CD4-positive, alpha-beta T cell treated with Interleukin-4 for 1 hour (primary cell): ENCODE results near the gene TELO2.

ENCODE experiments used
- DNase-seq, 2 donors: peaks; one replicate each; pipeline ENCODE4 v3.0.0-alpha.2; 2020 to 2022

The TELO2 gene

DNA sequence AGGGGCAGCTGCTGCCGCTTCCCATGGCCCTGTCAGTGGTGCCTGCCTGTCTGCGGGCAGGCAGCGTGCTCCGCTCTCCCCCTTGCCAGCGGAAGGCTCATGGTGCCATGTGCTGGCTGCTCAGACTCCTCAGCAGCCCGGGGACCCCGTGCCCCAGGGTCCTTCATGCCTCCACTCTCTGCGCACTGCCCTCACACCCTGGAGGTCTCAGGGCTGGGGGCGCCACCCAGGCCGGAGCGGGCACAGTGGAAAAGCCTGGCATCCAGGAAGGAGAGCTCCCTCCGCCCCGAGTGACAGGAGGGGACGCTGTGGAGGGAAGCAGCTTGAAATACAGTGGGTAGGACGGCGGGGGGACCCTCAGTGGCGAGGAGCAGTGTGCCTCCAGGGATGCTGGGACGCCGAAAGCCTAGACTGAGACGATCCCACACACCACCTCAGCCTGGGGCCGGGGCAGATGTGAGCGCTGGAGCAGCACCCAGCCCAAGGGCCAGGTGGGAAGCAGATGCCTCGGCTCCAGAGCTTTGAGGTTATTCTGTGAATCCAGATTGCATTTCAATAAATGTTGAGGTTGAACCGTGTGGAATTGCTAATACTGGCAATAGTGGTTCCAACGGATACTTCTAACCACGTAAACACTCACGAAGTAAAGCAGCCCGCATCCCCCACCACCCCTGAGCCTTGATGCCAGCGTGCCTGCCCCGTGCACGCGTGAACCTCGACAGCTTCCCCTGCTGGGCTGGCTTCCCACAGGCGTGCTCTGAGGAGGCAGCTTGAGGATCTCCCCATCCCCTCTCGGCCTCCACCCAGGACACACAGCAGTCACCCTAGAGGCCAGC is 46.8 kb downstream of the TELO2 start:
- no peak for DNase-seq

DNA sequence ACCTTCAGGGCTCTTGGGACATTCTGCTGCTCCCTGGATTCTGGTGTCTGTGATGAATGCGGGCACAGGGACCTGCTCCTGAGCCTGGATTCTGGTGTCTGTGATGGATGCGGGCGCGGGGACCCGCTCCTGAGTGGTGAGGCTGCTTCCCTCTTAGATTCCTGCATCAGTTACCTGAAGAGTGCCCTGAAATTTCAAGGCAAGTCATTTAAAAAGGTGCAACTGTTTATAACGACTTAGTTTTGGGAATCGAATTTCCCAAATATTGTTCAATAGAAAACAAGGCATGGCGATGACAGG is 47.3 kb downstream of the TELO2 start:
- no peak for DNase-seq

DNA sequence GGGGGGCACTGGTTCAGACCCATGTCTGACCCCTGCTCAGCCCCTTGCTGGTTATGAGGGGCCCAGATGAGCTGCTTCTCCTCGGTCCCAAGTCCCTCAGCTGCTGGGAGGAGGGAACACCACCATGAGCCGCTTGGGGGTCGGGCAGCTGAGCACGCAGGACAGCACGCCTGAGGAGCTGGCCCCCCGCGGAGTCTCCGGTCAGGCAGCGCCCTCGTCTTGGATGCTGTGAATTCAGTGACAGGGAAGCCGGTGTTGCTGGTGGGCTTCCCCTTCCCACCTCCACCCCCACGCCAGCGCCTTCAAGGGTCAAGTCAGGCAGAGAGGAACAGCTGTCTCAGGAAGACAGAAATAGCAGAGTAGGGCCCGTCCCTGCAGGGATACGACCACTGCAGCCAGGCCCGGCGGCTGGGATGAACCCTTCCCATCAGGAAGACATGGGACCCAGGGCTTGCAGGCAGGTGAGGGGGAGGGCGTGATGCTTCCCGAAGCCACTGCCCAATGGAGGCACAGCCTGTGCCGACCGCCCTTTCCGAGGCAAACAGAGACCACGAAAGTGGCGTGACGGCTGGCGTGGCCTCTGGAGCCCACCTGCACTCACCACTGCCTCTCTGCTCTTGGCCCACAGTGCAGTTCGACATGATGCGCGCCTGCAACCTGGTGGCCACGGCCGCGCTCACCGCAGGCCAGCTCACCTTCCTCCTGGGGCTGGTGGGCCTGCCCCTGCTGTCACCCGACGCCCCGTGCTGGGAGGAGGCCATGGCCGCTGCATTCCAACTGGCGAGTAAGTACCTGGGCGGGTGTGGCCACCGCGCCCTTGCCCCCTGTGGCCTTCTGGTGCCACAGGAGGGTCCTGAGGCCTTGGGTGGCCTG is 48.4 kb downstream of the TELO2 start:
- no peak for DNase-seq

DNA sequence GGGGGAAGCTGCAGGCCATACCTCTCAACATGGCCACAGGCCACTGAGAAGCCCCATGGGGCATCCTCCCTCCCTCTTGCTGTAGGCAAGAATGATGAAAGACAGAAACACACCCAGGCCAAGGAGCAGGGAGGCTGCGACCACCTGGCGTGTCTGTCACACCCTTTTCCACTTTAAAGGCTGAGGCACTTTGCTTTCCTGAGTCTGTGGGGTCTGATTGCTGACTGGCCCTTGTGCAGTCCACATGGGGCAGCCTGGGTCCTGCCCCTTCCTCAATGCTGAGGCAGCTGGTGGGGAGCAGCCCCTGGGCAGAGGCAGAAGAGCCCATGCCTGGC is 49.0 kb downstream of the TELO2 start:
- no peak for DNase-seq

DNA sequence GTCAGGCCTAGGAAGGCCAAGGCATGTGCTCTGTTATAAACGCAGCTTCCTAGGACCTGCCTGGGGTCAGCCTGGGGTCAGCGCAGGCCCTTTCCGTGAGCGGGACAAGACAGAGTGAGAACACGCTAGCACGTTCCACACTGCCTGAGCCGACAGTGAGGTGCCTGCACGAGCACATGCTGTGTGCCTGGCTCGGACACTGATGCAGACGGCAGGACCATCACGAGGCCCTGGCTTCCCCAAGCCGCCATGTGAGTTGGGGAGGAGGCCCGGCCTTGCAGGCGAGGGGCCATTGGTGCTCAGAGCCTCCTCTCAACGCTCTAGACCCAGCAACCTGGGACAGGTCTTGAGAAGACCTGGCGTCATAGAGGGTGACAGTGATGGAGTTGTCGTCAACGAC is 49.4 kb downstream of the TELO2 start:
- DNase-seq: no peak

DNA sequence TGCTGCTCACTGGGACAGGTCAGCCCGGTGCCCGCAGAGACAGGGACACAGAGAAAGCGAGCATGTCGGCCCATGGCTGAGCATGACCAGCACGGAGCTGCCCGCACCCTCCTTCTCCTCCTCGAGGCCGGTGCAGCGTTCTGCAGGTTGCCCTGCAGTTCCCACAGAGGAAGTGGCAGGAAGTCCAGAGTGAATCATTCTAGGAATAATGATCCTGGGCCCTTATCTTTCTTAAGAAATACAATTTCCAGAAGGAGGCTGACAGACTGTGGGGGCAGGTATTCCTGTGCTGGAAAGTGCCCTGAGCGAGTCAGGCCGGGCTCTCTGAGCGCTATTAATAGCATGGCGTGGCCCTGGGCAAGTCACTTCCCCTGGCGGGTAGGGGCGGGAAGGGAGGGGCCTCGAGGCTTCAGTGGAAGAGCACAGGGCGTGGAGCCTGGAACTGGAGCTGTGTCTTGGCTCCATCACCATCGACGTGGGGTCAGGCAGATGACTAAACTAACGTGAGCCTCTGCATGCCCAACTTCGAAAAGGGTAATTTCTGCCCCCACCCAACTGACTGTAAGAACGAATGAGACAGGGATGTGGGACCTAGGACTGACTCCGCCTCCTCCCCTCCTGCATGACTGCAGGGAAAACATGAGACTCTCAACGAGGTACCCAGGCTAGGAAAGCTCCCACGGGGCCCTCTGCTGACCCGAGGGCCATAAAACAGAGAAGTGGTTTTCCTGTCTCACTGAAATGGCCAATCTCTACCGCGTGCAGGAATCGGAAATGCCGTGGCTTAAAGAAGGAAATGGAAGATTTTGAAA is 50.1 kb downstream of the TELO2 start:
- DNase-seq: peak; percentile 44 to 74

DNA sequence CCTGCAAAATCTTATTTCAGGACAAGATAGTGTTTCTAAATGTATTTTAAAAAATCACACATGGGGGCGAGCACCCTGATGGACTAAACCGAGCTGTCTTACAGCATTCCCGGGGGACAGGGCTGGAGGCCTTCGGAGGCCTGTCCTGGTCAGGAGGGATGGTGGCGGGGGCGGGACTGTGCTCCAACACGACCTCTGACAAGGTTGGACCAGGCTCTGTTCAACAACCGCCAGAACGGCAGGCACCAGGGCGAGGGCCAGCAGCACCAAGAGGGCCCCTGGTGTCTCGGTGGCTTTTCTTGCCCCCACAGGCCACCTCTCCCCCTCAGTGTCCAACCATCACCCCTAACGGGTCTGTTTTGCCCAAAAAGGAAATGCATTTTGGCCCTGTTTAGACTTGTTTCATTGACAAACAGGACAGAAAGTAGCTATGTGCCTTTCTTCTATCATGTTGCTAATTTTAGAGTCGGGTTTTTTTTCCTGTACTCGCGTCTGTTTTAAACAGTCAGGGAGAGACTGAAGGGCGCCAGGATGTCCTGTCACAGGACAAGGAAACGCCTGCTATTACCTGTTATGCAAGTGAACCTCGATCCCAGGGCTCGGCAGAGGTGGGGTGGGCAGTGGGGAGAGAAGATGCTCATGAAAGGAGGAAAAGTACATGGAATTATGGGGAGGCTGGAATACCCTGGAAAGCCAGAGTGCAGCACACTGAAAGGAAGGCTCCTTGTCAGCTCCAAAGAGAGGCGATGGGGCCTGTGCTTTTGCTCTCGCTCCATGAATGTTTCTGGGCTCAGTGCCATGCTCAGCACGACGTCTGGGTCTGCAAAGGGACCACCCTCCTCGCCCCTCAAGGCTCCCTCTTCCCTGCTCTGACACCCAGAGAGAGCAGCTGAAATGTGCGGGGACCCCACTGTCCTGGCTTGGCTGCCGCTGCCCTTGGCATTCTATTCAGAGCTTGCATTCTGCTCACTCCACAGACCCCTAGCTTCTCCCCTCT is 52.2 kb downstream of the TELO2 start:
- no peak for DNase-seq

DNA sequence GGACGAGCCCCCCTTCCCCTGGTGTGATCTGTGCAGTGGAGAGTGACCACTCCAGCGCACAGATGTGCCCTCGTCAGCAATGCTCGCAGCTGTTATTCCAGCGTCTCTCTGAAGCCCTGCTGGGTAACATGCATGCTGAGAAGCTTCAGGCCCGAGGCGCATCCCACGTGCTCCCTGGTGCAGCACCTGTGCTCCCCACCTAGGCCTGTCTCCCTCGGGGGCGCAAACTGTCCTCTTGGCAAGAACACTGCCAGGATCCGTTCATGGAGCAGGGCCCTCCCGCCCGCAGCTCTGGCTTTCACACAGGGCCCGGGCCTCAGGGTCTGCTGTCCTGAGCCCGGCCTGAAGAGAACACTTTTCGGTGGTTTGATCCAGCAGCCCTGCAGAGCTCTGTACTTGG is 53.3 kb downstream of the TELO2 start:
- DNase-seq: no peak

DNA sequence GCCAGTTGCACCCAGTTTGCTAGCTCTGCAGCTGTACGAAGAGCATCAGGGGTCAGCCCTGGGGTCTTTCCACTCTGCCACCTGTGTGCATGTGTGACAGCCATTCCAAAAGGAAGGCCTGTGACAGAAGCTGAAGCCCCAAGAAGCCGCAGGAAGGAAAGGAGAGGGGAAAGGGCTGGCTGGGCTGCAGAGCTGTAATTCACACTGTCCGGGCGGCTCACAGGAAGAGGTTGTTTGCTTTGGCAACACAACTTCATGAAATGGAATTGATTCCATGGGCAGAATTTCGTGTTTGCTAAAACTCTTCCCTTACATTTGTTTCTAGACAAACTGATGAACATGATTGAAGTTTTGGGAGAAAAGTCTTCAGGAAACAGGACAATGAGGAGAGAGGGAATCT is 55.1 kb downstream of the TELO2 start:
- no peak for DNase-seq

DNA sequence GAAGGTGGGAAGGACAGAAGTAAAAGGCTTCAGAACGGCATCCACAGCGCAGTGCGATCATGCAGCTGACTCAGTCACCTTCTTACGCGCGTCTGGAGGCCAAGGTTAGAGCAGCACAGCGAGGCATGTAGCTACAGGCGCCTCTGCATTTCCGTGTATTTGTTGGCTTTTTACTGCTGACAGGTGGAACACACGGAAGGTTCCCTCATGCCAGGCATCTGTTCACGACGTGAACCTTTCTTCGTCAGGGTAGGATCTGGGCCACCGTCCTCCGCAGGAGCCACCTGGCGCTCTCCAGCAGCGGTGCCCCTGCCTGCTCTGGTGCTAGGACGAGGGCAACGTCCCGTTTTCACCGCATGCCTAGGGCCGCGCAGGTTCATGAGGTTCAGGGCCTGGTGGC is 55.6 kb downstream of the TELO2 start:
- DNase-seq: no peak

DNA sequence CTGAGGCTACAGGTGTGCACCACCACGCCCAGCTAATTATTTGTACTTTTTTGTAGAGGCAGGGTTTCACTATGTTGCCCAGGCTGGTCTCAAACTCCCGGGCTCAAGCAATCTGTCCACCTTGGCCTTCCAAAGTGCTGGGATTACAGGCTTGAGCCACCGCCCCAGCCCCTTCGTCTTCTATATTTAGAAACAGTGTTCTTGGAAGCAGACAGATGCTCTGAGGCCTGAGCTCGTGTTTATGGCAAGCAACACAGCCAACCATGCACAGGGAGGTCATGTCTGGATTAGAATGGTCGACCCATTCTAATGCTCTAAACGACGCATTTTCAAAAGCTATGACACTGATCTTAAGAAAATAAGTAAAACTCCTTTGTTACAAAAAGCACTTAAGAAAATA is 56.9 kb downstream of the TELO2 start:
- no peak for DNase-seq

DNA sequence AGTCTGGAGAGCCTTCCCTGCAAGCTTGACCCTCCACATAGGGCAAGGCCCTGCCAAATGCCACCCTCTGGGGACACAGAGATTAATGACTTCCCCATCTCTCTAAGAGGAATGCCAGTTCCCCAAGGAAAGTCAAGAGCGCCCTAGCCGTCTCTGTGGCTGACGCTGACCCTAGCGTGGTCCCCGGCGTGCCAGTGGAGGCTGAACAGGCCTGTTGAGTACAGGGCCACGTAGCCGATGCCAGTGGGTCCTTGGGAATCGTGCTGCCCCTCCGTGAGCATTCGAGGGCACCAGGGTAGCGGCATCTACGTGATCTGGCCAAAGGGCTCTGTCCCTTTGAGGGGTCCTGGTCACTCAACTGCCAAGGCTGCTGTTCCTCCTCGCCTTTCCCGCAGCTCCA is 57.5 kb downstream of the TELO2 start:
- no peak for DNase-seq

DNA sequence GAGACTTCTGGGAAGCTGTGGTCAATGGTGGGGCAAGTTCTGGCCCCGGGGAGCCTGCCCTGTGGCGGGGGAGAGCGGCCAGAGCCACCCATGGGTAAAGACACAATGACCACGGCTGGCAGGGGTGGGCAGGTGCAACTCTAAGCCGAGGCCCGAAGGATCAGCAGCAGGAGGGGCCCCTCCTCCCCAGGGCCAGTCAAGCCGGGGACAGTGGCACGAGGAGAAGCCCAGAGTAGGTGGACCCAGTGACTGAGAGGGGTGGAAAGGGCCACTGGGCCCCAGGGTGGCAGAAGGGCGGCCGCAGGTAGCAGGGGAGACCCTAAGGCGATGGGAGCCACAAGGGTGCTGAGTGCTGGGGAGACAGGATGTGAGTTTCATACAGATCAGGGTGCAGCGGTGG is 58.0 kb downstream of the TELO2 start:
- no peak for DNase-seq

DNA sequence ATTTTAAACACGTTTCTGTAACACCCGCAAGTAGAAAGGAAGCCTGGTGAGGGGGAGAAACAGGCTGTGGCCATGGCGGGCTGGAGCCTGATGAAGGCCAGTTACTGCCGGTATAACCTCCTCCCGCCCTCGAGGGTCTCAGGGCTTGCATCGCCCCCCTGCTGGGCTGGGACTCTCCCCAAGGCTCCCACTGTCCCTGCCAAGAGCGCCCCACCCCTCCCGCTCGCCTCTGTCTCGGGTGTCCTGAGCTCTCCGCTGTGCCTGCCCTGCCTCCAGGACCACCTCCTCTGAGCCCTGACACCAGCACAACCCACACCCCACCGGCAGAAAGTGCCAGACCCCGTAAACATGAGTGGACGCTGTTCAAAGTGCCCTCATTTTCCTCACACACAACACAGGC is 59.0 kb downstream of the TELO2 start:
- DNase-seq: no peak

DNA sequence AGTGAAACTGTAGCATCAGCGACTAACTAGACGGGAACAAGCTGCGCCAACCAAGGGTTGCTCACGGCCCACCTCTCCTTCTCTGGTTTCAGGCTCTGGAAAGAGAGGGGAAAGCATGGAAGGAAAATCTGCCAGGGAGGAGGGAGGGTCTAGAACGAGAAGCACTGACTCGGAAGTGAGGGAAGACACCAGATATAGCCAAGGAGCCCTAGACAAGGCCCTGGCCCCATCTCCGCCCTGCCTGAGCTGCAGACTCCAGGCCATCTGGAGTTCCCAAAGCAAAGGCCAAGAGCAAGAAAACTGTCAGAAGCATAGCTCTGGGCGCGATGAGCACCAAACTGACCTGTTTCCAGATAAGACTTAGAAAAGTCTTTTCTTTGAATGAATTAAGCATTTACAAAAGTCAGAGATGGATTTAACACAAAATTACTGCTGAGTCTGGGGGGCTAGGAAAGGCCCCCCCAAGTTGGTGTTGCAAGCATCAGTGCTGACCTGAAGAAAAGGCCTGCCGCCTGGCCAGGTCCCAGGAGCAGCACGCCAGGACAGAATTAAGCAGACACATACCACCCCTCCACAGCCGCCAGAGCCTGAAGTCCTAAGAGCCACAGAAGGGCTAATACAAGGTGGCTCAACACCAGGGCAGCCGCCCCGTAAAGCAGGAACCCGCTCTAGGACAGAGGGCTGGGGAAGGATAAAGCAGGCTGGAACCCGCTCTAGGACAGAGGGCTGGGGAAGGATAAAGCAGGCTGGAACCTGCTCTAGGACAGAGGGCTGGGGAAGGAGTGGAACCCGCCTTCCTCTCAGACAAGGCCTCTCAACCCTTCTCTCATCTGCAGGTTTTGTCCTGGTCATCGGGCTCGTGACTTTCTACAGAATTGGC is 61.0 kb downstream of the TELO2 start:
- no peak for DNase-seq

DNA sequence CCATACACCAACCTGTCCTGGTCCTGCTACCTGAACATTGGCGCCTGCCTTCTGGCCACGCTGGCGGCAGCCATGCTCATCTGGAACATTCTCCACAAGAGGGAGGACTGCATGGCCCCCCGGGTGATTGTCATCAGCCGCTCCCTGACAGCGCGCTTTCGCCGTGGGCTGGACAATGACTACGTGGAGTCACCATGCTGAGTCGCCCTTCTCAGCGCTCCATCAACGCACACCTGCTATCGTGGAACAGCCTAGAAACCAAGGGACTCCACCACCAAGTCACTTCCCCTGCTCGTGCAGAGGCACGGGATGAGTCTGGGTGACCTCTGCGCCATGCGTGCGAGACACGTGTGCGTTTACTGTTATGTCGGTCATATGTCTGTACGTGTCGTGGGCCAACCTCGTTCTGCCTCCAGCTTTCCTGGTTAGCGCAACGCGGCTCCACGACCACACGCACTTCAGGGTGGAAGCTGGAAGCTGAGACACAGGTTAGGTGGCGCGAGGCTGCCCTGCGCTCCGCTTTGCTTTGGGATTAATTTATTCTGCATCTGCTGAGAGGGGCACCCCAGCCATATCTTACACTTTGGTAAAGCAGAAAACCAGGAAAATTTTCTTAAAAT is 61.8 kb downstream of the TELO2 start:
- no peak for DNase-seq

DNA sequence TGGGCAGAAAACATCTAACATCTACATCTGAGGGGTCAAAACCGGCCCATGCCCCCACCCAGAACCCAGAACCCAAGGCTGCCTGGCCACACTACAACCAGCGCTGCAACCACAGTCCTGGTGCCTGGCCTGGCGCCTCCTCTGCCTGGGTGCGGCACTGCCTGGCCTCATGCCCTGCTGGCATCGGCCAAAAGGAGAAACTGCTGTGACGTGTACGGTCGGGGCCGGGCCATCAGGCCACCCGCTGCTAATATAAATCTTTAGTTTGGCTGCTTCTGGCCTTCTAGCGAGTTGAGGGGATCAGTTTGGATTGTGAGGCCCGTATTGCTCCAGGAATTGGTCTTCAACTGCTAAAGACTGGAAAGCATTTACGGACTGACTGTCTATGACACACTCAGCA is 63.1 kb downstream of the TELO2 start:
- DNase-seq: no peak

DNA sequence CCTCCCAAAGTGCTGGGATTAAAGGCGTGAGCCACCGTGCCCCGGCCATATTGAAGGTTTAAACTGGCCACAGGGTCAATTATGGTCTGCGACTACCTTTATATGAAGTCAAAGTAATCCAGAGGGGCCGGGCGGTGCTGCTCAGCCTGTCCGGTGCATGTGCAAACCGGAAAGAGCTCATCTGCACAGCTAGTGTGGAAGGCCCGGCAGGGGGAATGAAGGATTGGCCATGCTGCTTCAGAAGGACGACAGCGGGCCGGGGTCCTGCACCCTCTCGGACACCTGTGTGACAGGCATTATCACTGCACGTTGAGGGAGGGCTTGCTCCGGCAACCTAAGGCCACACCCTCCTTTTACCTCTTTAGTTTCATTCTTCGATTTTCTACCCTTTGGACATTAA is 63.9 kb downstream of the TELO2 start:
- DNase-seq: no peak

DNA sequence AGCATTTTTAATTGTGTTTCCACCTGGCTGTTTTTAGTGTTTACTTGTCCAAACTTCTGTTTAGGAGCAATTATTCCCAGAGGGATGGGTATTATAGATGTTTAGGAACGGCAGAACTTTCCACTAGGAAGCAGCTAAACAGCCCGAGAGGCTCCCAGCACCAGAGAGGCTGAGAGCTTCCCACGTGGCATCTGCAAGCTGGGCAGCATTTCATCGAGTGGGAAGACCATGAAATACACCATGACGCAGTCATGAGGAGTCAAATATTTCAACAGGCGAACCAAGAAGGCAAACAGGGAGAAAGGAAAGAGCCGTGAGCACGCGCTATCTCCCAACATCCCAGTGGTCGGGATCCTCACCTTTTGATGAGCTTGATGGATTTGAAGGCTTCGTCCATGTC is 64.4 kb downstream of the TELO2 start:
- no peak for DNase-seq

DNA sequence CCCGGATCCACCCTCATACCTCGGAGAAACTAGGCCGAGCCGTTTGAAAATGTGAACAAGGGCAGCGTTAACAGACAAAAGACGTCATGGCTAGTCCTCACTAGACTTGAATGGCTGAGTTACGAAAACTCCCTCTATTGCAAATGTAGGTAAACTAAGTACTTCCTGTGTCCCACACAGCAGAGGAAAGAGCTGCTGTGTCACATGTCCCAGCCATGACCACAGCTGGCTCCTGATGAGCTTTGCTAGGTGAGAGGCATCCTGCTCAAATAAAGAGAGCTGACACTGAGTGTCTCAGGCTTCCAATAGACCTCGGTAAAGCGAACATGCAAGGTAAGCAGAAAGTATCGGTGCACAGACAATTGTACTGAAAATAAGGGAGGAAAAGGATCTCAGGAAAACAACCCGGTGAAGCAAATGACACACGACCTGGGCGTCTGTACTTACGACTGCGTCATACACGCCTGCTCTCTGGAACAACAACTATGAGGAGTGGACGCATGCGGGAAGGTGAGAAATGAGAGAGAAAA is 66.4 kb downstream of the TELO2 start:
- DNase-seq: peak in 1 of 2 donors; percentile 38
